Measurements from ENCODE around the gene TICAM2.
"Not testable (repeated sequence)": the region's sequence is repeated elsewhere in the genome, so short reads cannot be mapped to it uniquely, and the experiment has no call there.

TICAM2 gene

GRCh38 chr5:115601701-115602590 is at the start of gene TICAM2:
Gene TICAM2 (minus strand): TSS chr5:115602479. CDS start chr5:115581256, 21,223 bp downstream.
- peak in 1 of 2 donors; percentile 15 for DNase-seq (ENCODE audit: low read depth in 2 of 2)

- no peak for DNase-seq (ENCODE audit: low read depth in 2 of 2)
Measured at GRCh38 chr5:115649541-115649940, 47.3 kb upstream of the TICAM2 start.

- no peak for DNase-seq (ENCODE audit: low read depth in 2 of 2)
Measured at GRCh38 chr5:115648056-115648455, 45.8 kb upstream of the TICAM2 start.

- DNase-seq (ENCODE audit: low read depth in 2 of 2) = not testable (repeated sequence)
Measured at GRCh38 chr5:115645386-115645785, 43.1 kb upstream of the TICAM2 start.

GRCh38 chr5:115644046-115644445 is 41.8 kb upstream of the TICAM2 start:
- no peak for DNase-seq (ENCODE audit: low read depth in 2 of 2)

- no peak for DNase-seq (ENCODE audit: low read depth in 2 of 2)
Measured at GRCh38 chr5:115641948-115642347, 39.7 kb upstream of the TICAM2 start.

- no peak for DNase-seq (ENCODE audit: low read depth in 2 of 2)
Measured at GRCh38 chr5:115640274-115640673, 38.0 kb upstream of the TICAM2 start.

- no peak for DNase-seq (ENCODE audit: low read depth in 2 of 2)
Measured at GRCh38 chr5:115639377-115639776, 37.1 kb upstream of the TICAM2 start.

- DNase-seq (ENCODE audit: low read depth in 2 of 2) = no peak
Measured at GRCh38 chr5:115637507-115637906, 35.2 kb upstream of the TICAM2 start.

GRCh38 chr5:115636008-115636407 is 33.7 kb upstream of the TICAM2 start:
- no peak for DNase-seq (ENCODE audit: low read depth in 2 of 2)

GRCh38 chr5:115634343-115635132 is 32.3 kb upstream of the TICAM2 start:
- peak; percentile 56 to 72 for DNase-seq (ENCODE audit: low read depth in 2 of 2)

- DNase-seq (ENCODE audit: low read depth in 2 of 2) = no peak
Measured at GRCh38 chr5:115629903-115630302, 27.6 kb upstream of the TICAM2 start.

- no peak for DNase-seq (ENCODE audit: low read depth in 2 of 2)
Measured at GRCh38 chr5:115627295-115627865, 25.1 kb upstream of the TICAM2 start.

GRCh38 chr5:115626445-115626823 is 24.2 kb upstream of the TICAM2 start:
- no peak for DNase-seq (ENCODE audit: low read depth in 2 of 2)

GRCh38 chr5:115625579-115626444 is 23.5 kb upstream of the TICAM2 start, which contains the start of gene TMED7:
Gene TMED7 (minus strand): TSS chr5:115626036. CDS start chr5:115625792, 244 bp downstream.
- DNase-seq (ENCODE audit: low read depth in 2 of 2) = peak; percentile 99 to 100

GRCh38 chr5:115624994-115625393 is 22.7 kb upstream of the TICAM2 start:
- no peak for DNase-seq (ENCODE audit: low read depth in 2 of 2)

- no peak for DNase-seq (ENCODE audit: low read depth in 2 of 2)
Measured at GRCh38 chr5:115623658-115624057, 21.4 kb upstream of the TICAM2 start.

- no peak for DNase-seq (ENCODE audit: low read depth in 2 of 2)
Measured at GRCh38 chr5:115621365-115621900, 19.2 kb upstream of the TICAM2 start.

- DNase-seq (ENCODE audit: low read depth in 2 of 2) = no peak
Measured at GRCh38 chr5:115616892-115617291, 14.6 kb upstream of the TICAM2 start.

GRCh38 chr5:115616472-115616871 is 14.2 kb upstream of the TICAM2 start:
- no peak for DNase-seq (ENCODE audit: low read depth in 2 of 2)

- DNase-seq (ENCODE audit: low read depth in 2 of 2) = no peak
Measured at GRCh38 chr5:115611873-115612272, 9.6 kb upstream of the TICAM2 start.

All from stimulated activated CD8-positive, alpha-beta memory T cell treated with anti-CD3 and anti-CD28 coated beads, Interleukin-7, amount 100 ng/mL, for 1 hour (primary cell).